Naive thymus-derived CD4-positive, alpha-beta T cell (primary cell): Measurements from ENCODE around the gene UGT1A4. TPM values are rescaled to one million over a fixed set of nuclear protein-coding genes. Genes with fewer than 3 reads are reported as not detected.
"Not testable (repeated sequence)": the region's sequence is repeated elsewhere in the genome, so short reads cannot be mapped to it uniquely, and the experiment has no call there.

ENCODE experiments used
- ATAC-seq: fragments of 150-1000 bp; cut with Tn5 transposase; 2 replicates; pipeline ENCODE4 v1.10.0; 2021; ENCODE audit warnings: mild to moderate bottlenecking, moderate library complexity
- CTCF ChIA-PET: fragments of 350-600 bp; sonication (Branson Sonifier 250); formaldehyde crosslinking; loops from one replicate; lab custom pipeline; 2021; ENCODE audit warnings: antibody characterized with exemption; lab: Charles Lee
- POLR2A ChIA-PET: fragments of 350-600 bp; sonication (Branson Sonifier 250); formaldehyde crosslinking; loops from one replicate; lab custom pipeline; 2021; ENCODE audit warnings: antibody characterized with exemption, inconsistent platforms; lab: Charles Lee
- DNase-seq, 9 donors: peaks; one replicate each; pipeline versions ENCODE4 v3.0.0 to v3.0.0-alpha.2; 2020 to 2022; ENCODE audit warnings: mixed read lengths in 1 of 9
- H3K27ac ChIP-seq: one replicate; pipeline ENCODE4 v1.7.0; 2013; ENCODE audit warnings: mild to moderate bottlenecking, low read depth, low read length, moderate library complexity
- H3K27me3 ChIP-seq, 2 donors: one replicate each; pipeline ENCODE4 v1.7.0; 2013; ENCODE audit warnings: low read length in 2 of 2, mild to moderate bottlenecking in 2 of 2, moderate library complexity in 2 of 2; ENCODE audit not compliant: control insufficient read depth in 2 of 2, insufficient read depth in 2 of 2
- H3K36me3 ChIP-seq, 3 experiments: 1 replicate in 2 of 3; 2 replicates in 1 of 3; pipeline ENCODE4 v1.7.0; 2013; ENCODE audit warnings: low read length in 3 of 3, mild to moderate bottlenecking in 3 of 3, moderate library complexity in 1 of 3; ENCODE audit not compliant: insufficient read depth in 3 of 3, control insufficient read depth in 2 of 3
- H3K4me1 ChIP-seq, 2 donors: one replicate each; pipeline ENCODE4 v1.7.0; 2013; ENCODE audit warnings: low read length in 2 of 2, mild to moderate bottlenecking in 2 of 2, moderate library complexity in 1 of 2; ENCODE audit not compliant: control insufficient read depth in 2 of 2, insufficient read depth in 2 of 2
- H3K4me3 ChIP-seq: 2 replicates; pipeline ENCODE4 v1.7.0; 2013; ENCODE audit warnings: mild to moderate bottlenecking, low read length
- H3K9me3 ChIP-seq, 3 experiments: 1 replicate in 2 of 3; 2 replicates in 1 of 3; pipeline ENCODE4 v1.7.0; 2013; ENCODE audit warnings: low read length in 3 of 3; ENCODE audit not compliant: control insufficient read depth in 2 of 3
- H3K27ac Mint-ChIP-seq, 9 donors: one replicate each; pipeline ENCODE4 v1.8.0; 2020 to 2022; ENCODE audit warnings: mixed read lengths in 9 of 9, mild to moderate bottlenecking in 8 of 9, moderate library complexity in 5 of 9, inconsistent platforms in 2 of 9
- H3K27me3 Mint-ChIP-seq, 5 donors: one replicate each; pipeline ENCODE4 v1.8.0; 2021 to 2022; ENCODE audit warnings: mixed read lengths in 5 of 5, mild to moderate bottlenecking in 1 of 5
- H3K36me3 Mint-ChIP-seq, 5 donors: one replicate each; pipeline ENCODE4 v1.8.0; 2020 to 2022; ENCODE audit warnings: mixed read lengths in 5 of 5, mild to moderate bottlenecking in 3 of 5, inconsistent platforms in 1 of 5
- H3K4me1 Mint-ChIP-seq, 7 donors: one replicate each; pipeline ENCODE4 v1.8.0; 2020 to 2022; ENCODE audit warnings: mixed read lengths in 7 of 7, mild to moderate bottlenecking in 3 of 7, inconsistent platforms in 1 of 7
- H3K4me3 Mint-ChIP-seq, 10 donors: one replicate each; pipeline ENCODE4 v1.8.0; 2020 to 2022; ENCODE audit warnings: mild to moderate bottlenecking in 10 of 10, mixed read lengths in 10 of 10, moderate library complexity in 6 of 10, inconsistent platforms in 2 of 10
- H3K9me3 Mint-ChIP-seq, 11 donors: one replicate each; pipeline ENCODE4 v1.8.0; 2020 to 2022; ENCODE audit warnings: mixed read lengths in 11 of 11, mild to moderate bottlenecking in 4 of 11, inconsistent platforms in 1 of 11, moderate library complexity in 1 of 11
- intact Hi-C, 2 donors: fragments of 100-400 bp; cut with micrococcal nuclease; formaldehyde crosslinking; loops; one replicate each; pipeline ENCODE4 v1.15.1; 2023
- polyA plus RNA-seq, 2 donors: library from polyadenylated mRNA; unstranded; fragments of 300-500 nt; fragmentation: Illumina TruSeq; gene quantifications; one replicate each; pipeline ENCODE4 v1.2.3, GENCODE V29; 2021
- total RNA-seq, 6 experiments: library from RNA in 5 of 6; stranded (reverse) in 5 of 6; gene quantifications; 1 replicate in 5 of 6; 2 replicates in 1 of 6; pipeline ENCODE4 v1.2.3 and lab custom pipeline; 2021 to 2026

The UGT1A4 gene
- total and polyA plus RNA-seq, 7 experiments from 2014 or later = not detected

DNA sequence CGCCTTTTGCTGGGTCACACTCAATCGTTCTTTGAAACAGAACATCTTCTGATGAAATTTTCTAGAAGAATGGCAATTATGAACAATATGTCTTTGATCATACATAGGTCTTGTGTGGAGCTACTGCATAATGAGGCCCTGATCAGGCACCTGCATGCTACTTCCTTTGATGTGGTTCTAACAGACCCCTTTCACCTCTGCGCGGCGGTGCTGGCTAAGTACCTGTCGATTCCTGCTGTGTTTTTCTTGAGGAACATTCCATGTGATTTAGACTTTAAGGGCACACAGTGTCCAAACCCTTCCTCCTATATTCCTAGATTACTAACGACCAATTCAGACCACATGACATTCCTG lies 5.3 kb upstream of the UGT1A4 start:
- POLR2A ChIA-PET = no interaction called here
- H3K27ac ChIP-seq = no peak overlapping the region
- no peaks in the 10 kb centered on the region for H3K4me1 ChIP-seq
- Mint-ChIP-seq H3K27ac (no peak overlapping the region), H3K4me3 (no peak overlapping the region), H3K36me3 (no peaks in the 10 kb centered on the region), H3K9me3 (no peaks in the 10 kb centered on the region), H3K27me3 (peaks cover 15 to 46% (median 40%) of the 10 kb centered on the region in 5 donors), H3K4me1 (peaks cover 0 to 5% (median 0%) of the 10 kb centered on the region in 7 donors)
- intact Hi-C loops = loop anchor here in 1 of 2 donors (5.0 kb wide), 4 partner anchors 311 to 861 kb away; partner anchors contain the start of gene ATG16L1
- H3K36me3 ChIP-seq = no peaks in the 10 kb centered on the region
- H3K9me3 ChIP-seq = no peaks in the 10 kb centered on the region
- H3K4me3 ChIP-seq = no peak overlapping the region
- ATAC-seq (no peak), DNase-seq (no peak)
- CTCF ChIA-PET = no interaction called here
- H3K27me3 ChIP-seq = peaks cover 0 to 3% of the 10 kb centered on the region in 2 donors

GRCh38 chr2:233714121-233714520 lies 4.4 kb upstream of the UGT1A4 start:
- peaks cover 15 to 50% (median 45%) of the 10 kb centered on the region in 5 donors for H3K27me3 Mint-ChIP-seq
- ATAC-seq (no peak), DNase-seq (no peak)
- H3K36me3 Mint-ChIP-seq = no peaks in the 10 kb centered on the region
- intact Hi-C loops = loop anchor here in 1 of 2 donors (5.0 kb wide), 4 partner anchors 312 to 862 kb away; partner anchors contain the start of gene ATG16L1
- no peak overlapping the region for H3K4me3 ChIP-seq
- H3K27me3 ChIP-seq = peaks cover 0 to 3% of the 10 kb centered on the region in 2 donors
- no peaks in the 10 kb centered on the region for H3K9me3 Mint-ChIP-seq
- H3K27ac ChIP-seq = no peak overlapping the region
- ChIA-PET POLR2A (no interaction called here), CTCF (no interaction called here)
- H3K36me3 ChIP-seq = no peaks in the 10 kb centered on the region
- no peak overlapping the region for H3K27ac Mint-ChIP-seq
- no peaks in the 10 kb centered on the region for H3K4me1 ChIP-seq
- H3K4me3 Mint-ChIP-seq = no peak overlapping the region
- peaks cover 0 to 5% (median 0%) of the 10 kb centered on the region in 7 donors for H3K4me1 Mint-ChIP-seq
- H3K9me3 ChIP-seq = no peaks in the 10 kb centered on the region

DNA sequence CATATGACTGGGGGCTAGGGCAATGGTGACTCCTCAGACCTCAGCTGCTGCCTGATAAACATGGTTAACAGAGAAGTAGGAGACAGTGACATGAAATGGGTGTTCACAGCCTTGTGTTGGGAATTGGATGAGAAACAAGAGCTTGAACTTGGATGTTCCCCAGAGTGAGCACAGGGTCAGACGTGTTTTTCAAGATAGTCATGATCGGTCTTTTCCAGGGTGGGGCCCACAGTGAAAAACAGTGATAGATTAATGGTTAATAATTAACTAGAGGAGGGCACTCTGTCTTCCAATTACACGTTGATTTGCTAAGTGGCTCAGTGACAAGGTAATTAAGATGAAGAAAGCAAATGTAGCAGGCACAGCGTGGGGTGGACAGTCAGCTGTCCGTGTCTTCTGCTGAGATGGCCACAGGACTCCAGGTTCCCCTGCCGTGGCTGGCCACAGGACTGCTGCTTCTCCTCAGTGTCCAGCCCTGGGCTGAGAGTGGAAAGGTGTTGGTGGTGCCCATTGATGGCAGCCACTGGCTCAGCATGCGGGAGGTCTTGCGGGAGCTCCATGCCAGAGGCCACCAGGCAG lies 10.3 kb downstream of the UGT1A4 start, which contains the start of gene UGT1A3:
Gene UGT1A3, plus strand, starts transcription at position 320 of the 579 bp plus-strand sequence. Its CDS starts 85 bp downstream, at position 405.
- Histone ChIP-seq H3K27ac (no peak within 1 kb of the TSS), H3K4me1 (no peaks in the 10 kb centered on the region), H3K27me3 (no peaks in the 10 kb centered on the region), H3K9me3 (no peaks in the 10 kb centered on the region), H3K4me3 (no peak within 1 kb of the TSS), H3K36me3 (no peaks in the 10 kb centered on the region)
- intact Hi-C loops = no loop called here
- POLR2A ChIA-PET = no interaction called here
- H3K36me3 Mint-ChIP-seq = no peaks in the 10 kb centered on the region
- H3K4me3 Mint-ChIP-seq = no peak within 1 kb of the TSS
- H3K27me3 Mint-ChIP-seq = peaks cover 0 to 37% (median 14%) of the 10 kb centered on the region in 5 donors
- DNase-seq = no peak
- no peaks in the 10 kb centered on the region for H3K4me1 Mint-ChIP-seq
- CTCF ChIA-PET = no interaction called here
- peaks cover 0 to 5% (median 0%) of the 10 kb centered on the region in 11 donors for H3K9me3 Mint-ChIP-seq
- H3K27ac Mint-ChIP-seq = no peak within 1 kb of the TSS
- ATAC-seq = no peak

DNA sequence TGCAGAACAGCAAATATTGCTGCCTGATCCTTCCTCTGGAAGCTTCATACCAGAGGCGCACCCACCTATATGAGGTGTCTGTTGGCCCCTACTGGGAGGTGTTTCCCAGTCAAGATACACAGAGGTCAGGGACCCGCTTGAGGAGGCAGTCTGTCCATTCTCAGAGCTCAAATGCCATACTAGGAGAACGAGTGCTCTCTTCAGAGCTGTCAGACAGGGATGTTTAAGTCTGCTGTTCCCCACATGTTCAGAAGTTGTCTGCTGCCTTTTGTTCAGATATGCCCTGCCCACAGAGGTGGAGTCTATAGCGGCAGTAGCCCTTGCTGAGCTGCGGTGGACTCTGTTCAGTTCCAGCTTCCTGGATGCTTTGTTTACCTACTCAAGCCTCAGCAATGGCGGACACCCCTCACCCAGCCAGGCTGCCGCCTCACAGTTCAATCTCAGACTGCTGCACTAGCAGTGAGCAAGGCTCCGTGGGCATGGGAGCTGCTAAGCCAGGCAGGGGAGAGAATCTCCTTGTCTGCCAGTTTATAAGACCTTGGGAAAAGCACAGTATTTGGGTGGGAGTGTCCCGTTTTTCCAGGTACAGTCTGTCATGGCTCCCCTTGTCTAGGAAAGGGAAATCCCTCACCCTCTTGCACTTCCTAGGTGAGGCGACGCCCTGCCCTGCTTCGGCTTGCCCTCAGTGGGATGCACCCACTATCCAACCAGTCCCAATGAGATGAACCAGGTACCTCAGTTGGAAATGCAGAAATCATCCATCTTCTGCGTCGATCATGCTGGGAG lies 18.5 kb downstream of the UGT1A4 start:
- H3K4me1 ChIP-seq, POLR2A ChIA-PET, H3K27me3 ChIP-seq, DNase-seq, H3K4me3 Mint-ChIP-seq, H3K4me3 ChIP-seq, H3K27ac Mint-ChIP-seq, H3K36me3 ChIP-seq, H3K9me3 ChIP-seq, H3K9me3 Mint-ChIP-seq, H3K27ac ChIP-seq, intact Hi-C loops, H3K4me1 Mint-ChIP-seq, ATAC-seq: not testable (repeated sequence)
- peaks cover 21 to 40% (median 31%) of the 10 kb centered on the region in 5 donors for H3K27me3 Mint-ChIP-seq
- CTCF ChIA-PET = interaction anchor here (0.6 kb wide), 1 partner anchor 1132 kb away, joined by 6 read pairs; no protein-coding TSS in a partner anchor
- peaks cover 0 to 11% (median 0%) of the 10 kb centered on the region in 5 donors for H3K36me3 Mint-ChIP-seq

DNA sequence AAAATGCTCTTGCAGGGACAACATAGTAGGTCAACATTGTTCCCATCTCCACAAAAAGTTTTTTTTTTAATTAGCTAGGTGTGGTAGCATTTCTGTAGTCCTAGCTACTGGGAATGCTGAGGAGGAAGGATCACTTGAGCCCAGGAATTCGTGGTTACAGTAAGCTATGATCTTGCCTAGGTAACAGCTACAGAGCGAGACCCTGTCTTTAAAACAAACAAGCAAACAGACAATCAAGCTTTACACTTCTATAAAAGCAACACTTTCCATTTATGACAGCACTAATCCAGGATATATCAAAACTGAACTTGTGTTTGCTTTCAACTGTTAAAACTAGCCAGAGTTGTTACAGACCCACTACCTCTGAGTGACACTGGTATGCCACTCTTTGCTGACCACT lies 22.3 kb downstream of the UGT1A4 start:
- no peak overlapping the region for H3K27ac Mint-ChIP-seq
- H3K4me1 ChIP-seq = no peaks in the 10 kb centered on the region
- peaks cover 17 to 25% (median 19%) of the 10 kb centered on the region in 5 donors for H3K27me3 Mint-ChIP-seq
- H3K36me3 ChIP-seq = no peaks in the 10 kb centered on the region
- no peak for ATAC-seq
- DNase-seq = no peak
- no peak overlapping the region for H3K4me3 ChIP-seq
- intact Hi-C loops = no loop called here
- peaks cover 0 to 10% (median 0%) of the 10 kb centered on the region in 11 donors for H3K9me3 Mint-ChIP-seq
- no peaks in the 10 kb centered on the region for H3K9me3 ChIP-seq
- no peaks in the 10 kb centered on the region for H3K27me3 ChIP-seq
- H3K27ac ChIP-seq = no peak overlapping the region
- no peaks in the 10 kb centered on the region for H3K4me1 Mint-ChIP-seq
- ChIA-PET CTCF (no interaction called here), POLR2A (no interaction called here)
- H3K4me3 Mint-ChIP-seq = no peak overlapping the region
- H3K36me3 Mint-ChIP-seq = peaks cover 0 to 11% (median 0%) of the 10 kb centered on the region in 5 donors

- Histone ChIP-seq H3K27ac (no peak overlapping the region), H3K4me3 (no peak overlapping the region), H3K4me1 (no peaks in the 10 kb centered on the region), H3K9me3 (no peaks in the 10 kb centered on the region), H3K27me3 (no peaks in the 10 kb centered on the region), H3K36me3 (no peaks in the 10 kb centered on the region)
- H3K36me3 Mint-ChIP-seq = no peaks in the 10 kb centered on the region
- POLR2A ChIA-PET = no interaction called here
- CTCF ChIA-PET = no interaction called here
- intact Hi-C loops = no loop called here
- DNase-seq (no peak), ATAC-seq (no peak)
- no peak overlapping the region for H3K4me3 Mint-ChIP-seq
- H3K4me1 Mint-ChIP-seq = no peaks in the 10 kb centered on the region
- H3K27me3 Mint-ChIP-seq = peaks cover 11 to 28% (median 20%) of the 10 kb centered on the region in 5 donors
- no peak overlapping the region for H3K27ac Mint-ChIP-seq
- no peaks in the 10 kb centered on the region for H3K9me3 Mint-ChIP-seq
Observed at GRCh38 chr2:233743464-233744259, 25.1 kb downstream of the UGT1A4 start.
